GM20000 (cell line): ENCODE data around the gene STAG3.
A peak's percentile ranks its signal among the peaks of the same experiment; 100 is the strongest.
"Not testable (repeated sequence)": the region's sequence is repeated elsewhere in the genome, so short reads cannot be mapped to it uniquely, and the experiment has no call there.

Source experiments
- DNase-seq: peaks from one replicate; pipeline ENCODE4 v3.0.0; 2012; ENCODE audit warnings: low spot score
- CTCF ChIP-seq: IDR thresholded peaks from 2 replicates; pipeline ENCODE4 v1.5.1; 2012; ENCODE audit warnings: mild to moderate bottlenecking, control low read depth; ENCODE audit errors: extremely low read depth, missing control alignments

Gene STAG3

GRCh38 chr7:100221767-100222444 is 44.2 kb downstream of the STAG3 start:
- TF ChIP-seq CTCF, result no peak
- peak; percentile 32 for DNase-seq

GRCh38 chr7:100222445-100223132 is 44.9 kb downstream of the STAG3 start:
- DNase-seq, result no peak
- TF ChIP-seq CTCF, result no peak

DNA sequence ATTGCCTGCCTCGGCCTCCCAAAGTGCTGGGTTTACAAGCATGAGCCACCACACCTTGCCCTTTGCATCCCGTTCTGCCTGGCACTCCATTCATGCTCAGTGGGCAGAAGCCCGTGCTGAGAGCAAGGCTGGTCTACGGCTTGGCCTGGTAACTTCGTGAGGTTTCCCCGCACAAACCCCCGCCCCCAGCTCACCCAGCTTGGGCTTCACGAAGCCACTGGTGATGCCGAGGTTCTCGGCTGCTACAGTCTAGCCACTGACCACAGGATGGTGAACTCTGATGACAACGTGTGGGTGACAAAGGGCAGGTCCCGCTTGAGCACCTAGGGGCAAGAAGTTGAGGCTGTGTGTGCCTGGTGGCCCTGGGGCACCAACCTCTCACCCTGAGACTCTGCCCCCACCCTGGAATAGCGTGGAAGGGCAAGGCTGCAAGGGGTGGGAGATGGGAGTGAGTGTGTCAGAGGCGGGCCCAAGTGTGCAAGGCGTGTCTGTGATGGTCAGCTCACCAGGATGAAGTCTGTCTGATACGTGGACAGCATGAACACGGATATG is 45.7 kb downstream of the STAG3 start:
- DNase-seq, result not testable (repeated sequence)

- not testable (repeated sequence) for DNase-seq
These were observed 47.2 kb downstream of the STAG3 start for GRCh38 chr7:100224891-100225290.

DNA sequence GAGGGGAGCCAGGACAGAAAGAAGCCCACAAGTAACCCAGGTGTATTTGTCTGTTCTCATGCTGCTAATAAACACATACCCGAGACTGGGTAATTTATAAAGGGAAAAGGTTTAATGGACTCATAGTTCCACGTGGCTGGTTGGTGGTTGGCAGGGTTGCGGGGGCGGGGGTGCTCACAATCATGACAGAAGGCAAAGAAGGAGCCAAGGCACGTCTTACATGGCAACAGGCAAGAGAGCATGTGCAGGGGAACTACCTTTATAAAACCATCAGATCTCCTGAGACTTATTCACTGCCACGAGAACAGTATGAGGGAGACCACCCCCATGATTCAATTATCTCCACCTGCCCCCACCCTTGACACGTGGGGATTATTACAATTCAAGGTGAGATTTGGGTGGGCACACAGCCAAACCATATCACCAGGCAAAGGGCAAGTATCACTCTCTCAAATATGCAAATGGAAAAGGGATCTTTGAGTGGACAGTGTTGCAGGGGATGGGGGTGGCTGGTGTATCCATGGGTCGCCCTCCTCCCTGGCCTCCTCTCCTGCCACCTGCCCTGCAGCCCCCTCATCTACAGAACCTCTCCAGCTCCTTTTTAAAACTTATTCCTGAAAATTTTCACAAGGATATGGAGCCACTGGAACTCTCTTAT is 57.1 kb downstream of the STAG3 start:
- not testable (repeated sequence) for DNase-seq

DNA sequence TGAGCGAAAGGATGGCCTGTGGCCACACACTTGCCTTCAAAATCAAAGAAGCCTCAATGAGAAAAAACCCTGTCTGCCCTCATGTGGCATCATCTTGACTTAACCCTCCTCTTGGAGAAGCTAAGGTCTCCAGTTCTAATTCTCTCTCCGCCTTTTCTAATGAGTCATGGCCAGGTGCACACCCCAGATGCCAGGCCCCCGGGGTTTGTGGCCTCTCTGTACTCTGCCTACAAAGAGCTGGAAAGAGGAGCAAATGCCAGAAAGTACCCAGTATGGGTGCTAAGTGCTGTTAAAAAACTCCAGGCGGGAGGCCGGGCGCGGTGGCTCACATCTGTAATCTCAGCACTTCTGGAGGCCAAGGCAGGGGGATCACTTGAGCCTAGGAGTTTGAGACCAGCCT is 62.3 kb downstream of the STAG3 start:
- DNase-seq, result not testable (repeated sequence)

GRCh38 chr7:100243385-100243784 is 65.7 kb downstream of the STAG3 start:
- DNase-seq, result peak; percentile 81

DNA sequence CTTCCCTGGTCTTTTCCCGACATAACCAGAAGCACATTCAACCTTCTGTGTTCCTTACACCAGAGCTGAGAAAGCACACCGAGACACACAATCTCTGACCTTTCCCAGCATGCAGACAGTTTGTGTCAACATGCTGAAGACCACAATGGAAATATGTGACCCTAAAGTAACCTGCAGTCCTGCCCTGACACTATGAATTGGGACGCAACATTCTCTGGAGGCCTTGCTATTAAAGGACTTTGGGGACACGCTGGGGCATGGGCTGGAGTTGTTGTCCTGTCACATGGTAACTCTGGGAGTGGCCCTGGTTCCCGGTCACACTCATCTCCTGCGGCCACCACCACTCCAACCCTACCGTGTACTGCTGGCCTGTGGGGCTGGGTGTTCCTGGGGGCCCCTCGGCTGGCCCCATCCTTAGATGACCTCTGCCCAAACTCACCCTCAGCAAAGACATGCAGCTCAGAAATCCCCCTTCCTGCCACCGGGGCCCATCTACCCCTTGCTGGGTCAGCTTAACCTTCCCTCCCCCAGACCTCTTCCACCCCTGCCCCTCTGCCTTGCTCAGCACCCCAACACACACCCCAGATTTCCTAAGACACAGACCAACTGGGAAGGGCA is 67.4 kb downstream of the STAG3 start:
- DNase-seq, result not testable (repeated sequence)

DNA sequence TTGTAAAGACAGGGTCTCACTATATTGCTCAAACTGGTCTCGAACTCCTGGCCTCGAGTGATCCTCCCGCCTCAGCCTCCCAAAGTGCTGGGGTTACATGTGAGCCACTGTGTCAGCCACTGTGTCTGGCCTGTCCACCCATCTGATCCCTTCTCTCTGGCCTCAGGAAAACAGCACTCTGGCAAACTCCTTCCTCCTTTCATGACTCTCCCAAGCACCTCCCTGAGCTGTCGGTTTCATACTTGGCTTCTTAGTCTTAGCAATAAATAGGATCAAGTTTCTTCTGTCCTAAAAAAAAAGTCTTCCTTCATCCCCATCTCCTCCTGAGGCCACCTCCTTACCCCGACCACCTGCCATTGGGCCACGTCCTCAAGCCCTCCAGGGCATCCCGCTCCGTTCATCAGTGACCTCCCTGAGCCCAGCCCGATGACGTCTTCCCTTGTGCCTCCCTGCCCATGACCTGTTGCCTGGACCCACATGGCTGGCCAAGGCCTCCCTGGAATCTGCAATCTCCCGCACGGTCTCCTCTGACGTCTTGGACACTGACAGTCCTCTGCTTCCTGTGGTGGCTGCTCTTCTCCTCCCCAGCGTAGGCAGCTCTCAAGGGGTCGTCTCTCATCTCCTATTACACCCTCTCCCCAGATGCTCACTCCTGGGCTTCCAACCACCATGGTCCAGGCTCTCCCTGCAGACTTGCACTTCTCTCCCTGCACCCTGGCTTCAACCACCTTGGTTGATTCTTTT is 68.6 kb downstream of the STAG3 start:
- not testable (repeated sequence) for DNase-seq

DNA sequence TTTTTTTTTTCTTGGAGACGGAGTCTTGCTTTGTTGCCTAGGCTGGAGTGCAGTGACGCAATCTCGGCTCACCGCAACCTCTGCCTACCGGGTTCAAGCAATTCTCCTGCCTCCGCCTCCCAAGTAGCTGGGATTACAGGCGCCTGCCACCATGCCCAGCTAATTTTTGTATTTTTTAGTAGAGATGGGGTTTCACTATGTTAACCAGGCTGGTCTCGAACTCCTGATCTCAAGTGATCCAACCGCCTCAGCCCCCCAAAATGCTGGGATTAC is 69.1 kb downstream of the STAG3 start:
- DNase-seq, result not testable (repeated sequence)

DNA sequence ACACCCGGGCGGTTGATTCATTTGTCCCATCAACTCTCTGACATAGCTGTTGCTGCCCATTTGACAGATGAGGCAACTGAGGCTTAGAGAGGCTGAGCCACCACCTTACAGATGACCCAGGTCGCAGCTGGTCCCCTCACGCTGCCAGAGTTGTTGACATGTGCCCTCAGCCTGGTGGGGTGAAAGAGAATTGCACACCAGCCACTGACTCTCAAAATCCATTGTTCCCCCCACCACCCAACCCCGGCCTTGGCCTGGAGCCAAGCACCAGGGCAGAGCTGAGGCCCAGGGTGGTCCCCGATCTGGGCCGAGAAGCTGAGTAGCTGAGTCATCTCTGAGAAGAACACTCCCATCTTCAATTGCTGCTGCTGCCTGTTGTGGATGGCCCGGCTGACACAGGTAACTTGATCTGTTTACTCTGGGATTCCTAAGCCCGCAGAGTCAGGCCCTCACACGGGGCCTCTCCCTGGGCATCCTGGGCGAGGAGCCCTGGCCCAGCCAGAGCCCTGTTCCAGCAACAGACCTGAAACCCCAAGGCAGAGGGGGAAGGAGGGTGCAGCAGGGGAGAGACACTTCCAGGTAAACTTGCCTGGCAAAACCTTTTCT is 69.5 kb downstream of the STAG3 start:
- no peak for TF ChIP-seq CTCF
- no peak for DNase-seq
